Stimulated activated CD4-positive, alpha-beta T cell treated with anti-CD3 and anti-CD28 coated beads, Interleukin-4, amount 100 ng/mL, for 48 hours (primary cell): ENCODE data around the gene SDHAF4.
"Not testable (repeated sequence)": the region's sequence is repeated elsewhere in the genome, so short reads cannot be mapped to it uniquely, and the experiment has no call there.

Source experiments
- DNase-seq, 2 donors: peaks; one replicate each; pipeline ENCODE4 v3.0.0-alpha.2; 2020; ENCODE audit warnings: low read depth in 2 of 2

The SDHAF4 gene

GRCh38 chr6:70566751-70567382 lies at the start of gene SDHAF4:
TSS of gene SDHAF4 (plus strand) at chr6:70566930. CDS start at chr6:70566941, 11 bp downstream.
- peak; percentile 91 to 92 for DNase-seq

- DNase-seq, result no peak
Measured at GRCh38 chr6:70518723-70519122, 48.0 kb upstream of the SDHAF4 start.

GRCh38 chr6:70520575-70520974 lies 46.2 kb upstream of the SDHAF4 start:
- peak in 1 of 2 donors; percentile 4 for DNase-seq

GRCh38 chr6:70524721-70525286 lies 41.9 kb upstream of the SDHAF4 start:
- DNase-seq, result no peak

- DNase-seq, result no peak
Measured at GRCh38 chr6:70527071-70527737, 39.5 kb upstream of the SDHAF4 start.

- DNase-seq, result no peak
Measured at GRCh38 chr6:70530023-70530422, 36.7 kb upstream of the SDHAF4 start.

- no peak for DNase-seq
Measured at GRCh38 chr6:70531133-70531532, 35.6 kb upstream of the SDHAF4 start.

- DNase-seq, result no peak
Measured at GRCh38 chr6:70537266-70537665, 29.5 kb upstream of the SDHAF4 start.

GRCh38 chr6:70538376-70538775 lies 28.4 kb upstream of the SDHAF4 start:
- DNase-seq, result no peak

GRCh38 chr6:70547313-70547712 lies 19.4 kb upstream of the SDHAF4 start:
- no peak for DNase-seq

- DNase-seq, result no peak
Measured at GRCh38 chr6:70547905-70548304, 18.8 kb upstream of the SDHAF4 start.

- DNase-seq, result no peak
Measured at GRCh38 chr6:70549327-70549726, 17.4 kb upstream of the SDHAF4 start.

- DNase-seq, result no peak
Measured at GRCh38 chr6:70551566-70551965, 15.2 kb upstream of the SDHAF4 start.

- DNase-seq, result not testable (repeated sequence)
Measured at GRCh38 chr6:70552286-70552940, 14.3 kb upstream of the SDHAF4 start.

- DNase-seq, result no peak
Measured at GRCh38 chr6:70552974-70553373, 13.8 kb upstream of the SDHAF4 start.

- DNase-seq, result no peak
Measured at GRCh38 chr6:70557998-70558397, 8.7 kb upstream of the SDHAF4 start.

- DNase-seq, result not testable (repeated sequence)
Measured at GRCh38 chr6:70562401-70562800, 4.3 kb upstream of the SDHAF4 start.

- DNase-seq, result no peak
Measured at GRCh38 chr6:70563530-70563929, 3.2 kb upstream of the SDHAF4 start.

- no peak for DNase-seq
Measured at GRCh38 chr6:70574643-70575042, 7.9 kb downstream of the SDHAF4 start.

GRCh38 chr6:70575899-70576495 lies 9.3 kb downstream of the SDHAF4 start:
- no peak for DNase-seq

GRCh38 chr6:70586114-70586513 lies 19.4 kb downstream of the SDHAF4 start:
- DNase-seq, result no peak

GRCh38 chr6:70590400-70590799 lies 23.7 kb downstream of the SDHAF4 start:
- DNase-seq, result no peak
